Fibroblast of the aortic adventitia (primary cell): ENCODE measurements around the gene MEFV. TPM values are rescaled to one million over a fixed set of nuclear protein-coding genes. Genes with fewer than 3 reads are reported as not detected.
"Not testable (repeated sequence)": the region's sequence is repeated elsewhere in the genome, so short reads cannot be mapped to it uniquely, and the experiment has no call there.

Experiments
- DNase-seq: peaks from one replicate; pipeline ENCODE4 v3.0.0-alpha.2; 2010; ENCODE audit warnings: low read depth
- H3K4me3 ChIP-seq: 2 replicates; pipeline ENCODE4 v1.5.1; 2011; ENCODE audit warnings: low read depth, mild to moderate bottlenecking, control low read depth, low read length, moderate library complexity
- CTCF ChIP-seq: IDR thresholded peaks from 2 replicates; pipeline ENCODE4 v1.5.1; 2011; ENCODE audit warnings: mild to moderate bottlenecking, low read length, control low read depth, inconsistent platforms; ENCODE audit not compliant: insufficient read depth
- total RNA-seq: library from RNA; depleted of rRNA; stranded (reverse); fragments of >200 nt; gene quantifications from 2 replicates; pipeline ENCODE4 v1.2.3, GENCODE V29; 2012; ENCODE audit warnings: low replicate concordance

Gene MEFV
- total RNA-seq, 1 donor, result under 0.01 TPM

- H3K4me3 ChIP-seq, result no peak overlapping the region
- DNase-seq, result no peak
- TF ChIP-seq CTCF, result no peak
Measured at GRCh38 chr16:3216263-3216640, 40.2 kb downstream of the MEFV start.

- no peak for TF ChIP-seq CTCF
- H3K4me3 ChIP-seq, result no peak overlapping the region
- no peak for DNase-seq
Measured at GRCh38 chr16:3215601-3216262, 40.7 kb downstream of the MEFV start.

GRCh38 chr16:3214904-3215600 lies 41.4 kb downstream of the MEFV start:
- H3K4me3 ChIP-seq, result no peak overlapping the region
- no peak for TF ChIP-seq CTCF
- DNase-seq, result no peak

- no peak for TF ChIP-seq CTCF
- DNase-seq, result no peak
- no peak overlapping the region for H3K4me3 ChIP-seq
Measured at GRCh38 chr16:3212567-3212966, 43.9 kb downstream of the MEFV start.

GRCh38 chr16:3212006-3212405 lies 44.4 kb downstream of the MEFV start:
- TF ChIP-seq CTCF, result no peak
- H3K4me3 ChIP-seq, result no peak overlapping the region
- no peak for DNase-seq

- TF ChIP-seq CTCF, result no peak
- no peak for DNase-seq
- H3K4me3 ChIP-seq, result no peak overlapping the region
Measured at GRCh38 chr16:3207086-3207953, 49.1 kb downstream of the MEFV start.

GRCh38 chr16:3205939-3206338 lies 50.5 kb downstream of the MEFV start:
- DNase-seq, H3K4me3 ChIP-seq: not testable (repeated sequence)
